OCI-LY3 (cell line): ENCODE measurements around the gene ADRA1B.

ENCODE experiments used
- H2AFZ ChIP-seq: fragments of 200-600, 300-600 bp; shearing (Covaris generic); 2 replicates; pipeline ENCODE4 v1.6.0; 2014; ENCODE audit warnings: antibody characterized with exemption, low read depth, low read length
- H3K27ac ChIP-seq: fragments of 200-600, 300-600 bp; sonication (generic); 2 replicates; pipeline ENCODE4 v1.5.1; 2014; ENCODE audit warnings: mild to moderate bottlenecking, low read length, moderate library complexity, mixed read lengths
- H3K27me3 ChIP-seq: fragments of 200-600, 300-600 bp; sonication (generic); 2 replicates; pipeline ENCODE4 v1.6.1; 2014; ENCODE audit warnings: low read depth, low read length, mixed read lengths
- H3K36me3 ChIP-seq: fragments of 200-600, 300-600 bp; sonication (generic); replicated peaks from 2 replicates; pipeline ENCODE3; 2014; ENCODE audit warnings: low read depth, low read length, mixed read lengths
- H3K4me1 ChIP-seq: fragments of 300-600, 200-600 bp; sonication (generic); 2 replicates; pipeline ENCODE4 v1.6.1; 2014; ENCODE audit warnings: low read length, mixed read lengths
- H3K4me2 ChIP-seq: fragments of 200-600, 300-600 bp; sonication (generic); 2 replicates; pipeline ENCODE4 v1.6.1; 2014; ENCODE audit warnings: low read length, mixed read lengths
- H3K4me3 ChIP-seq: fragments of 300-600, 200-600 bp; sonication (generic); 2 replicates; pipeline ENCODE4 v1.5.1; 2014; ENCODE audit warnings: antibody characterized with exemption, mild to moderate bottlenecking, low read length, moderate library complexity
- H3K79me2 ChIP-seq: fragments of 300-600, 200-600 bp; shearing (Covaris generic); 2 replicates; pipeline ENCODE4 v1.6.1; 2014; ENCODE audit warnings: mild to moderate bottlenecking, low read length, mixed read lengths
- H3K9ac ChIP-seq: fragments of 300-600, 200-600 bp; shearing (Covaris generic); 2 replicates; pipeline ENCODE4 v1.6.0; 2014; ENCODE audit warnings: mild to moderate bottlenecking, low read length, moderate library complexity
- H3K9me3 ChIP-seq: fragments of 200-600, 300-600 bp; shearing (Covaris generic); 2 replicates; pipeline ENCODE4 v1.6.1; 2014; ENCODE audit warnings: low read length, mixed read lengths; ENCODE audit not compliant: insufficient read depth
- H4K20me1 ChIP-seq: fragments of 200-600, 300-600 bp; sonication (generic); 2 replicates; pipeline ENCODE4 v1.6.1; 2016; ENCODE audit warnings: low read length, mixed read lengths; ENCODE audit not compliant: insufficient read depth
- CTCF ChIP-seq: fragments of 200-600, 300-600 bp; sonication (generic); IDR thresholded peaks from 2 replicates; pipeline ENCODE4 v1.5.1; 2014; ENCODE audit warnings: antibody characterized with exemption, low read length, low read depth
- EZH2phosphoT487 ChIP-seq: fragments of 200-600 bp; shearing (Covaris generic); IDR thresholded peaks from 2 replicates; pipeline ENCODE4 v1.6.1; 2018; ENCODE audit warnings: antibody characterized with exemption, mixed run types, low read depth

Gene ADRA1B

GRCh38 chr5:159945359-159945758 is 29.1 kb downstream of the ADRA1B start:
- Histone ChIP-seq H3K9ac (no peak overlapping the region), H2AFZ (no peak overlapping the region), H3K36me3 (no peaks in the 10 kb centered on the region), H3K9me3 (no peaks in the 10 kb centered on the region), H3K4me2 (no peak overlapping the region), H3K27me3 (no peaks in the 10 kb centered on the region), H3K79me2 (no peaks in the 10 kb centered on the region), H3K4me3 (no peak overlapping the region), H3K27ac (no peak overlapping the region), H4K20me1 (no peaks in the 10 kb centered on the region), H3K4me1 (no peaks in the 10 kb centered on the region)
- TF ChIP-seq CTCF (no peak), EZH2phosphoT487 (no peak)

GRCh38 chr5:159947708-159948358 is 31.6 kb downstream of the ADRA1B start:
- H4K20me1 ChIP-seq: no peaks in the 10 kb centered on the region
- no peak overlapping the region for H3K9ac ChIP-seq
- no peaks in the 10 kb centered on the region for H3K36me3 ChIP-seq
- no peak overlapping the region for H3K4me2 ChIP-seq
- TF ChIP-seq EZH2phosphoT487: no peak
- TF ChIP-seq CTCF: no peak
- H3K27me3 ChIP-seq: no peaks in the 10 kb centered on the region
- H3K4me1 ChIP-seq: no peaks in the 10 kb centered on the region
- H3K27ac ChIP-seq: no peak overlapping the region
- H3K4me3 ChIP-seq: no peak overlapping the region
- no peaks in the 10 kb centered on the region for H3K9me3 ChIP-seq
- no peak overlapping the region for H2AFZ ChIP-seq
- no peaks in the 10 kb centered on the region for H3K79me2 ChIP-seq

GRCh38 chr5:159951387-159951786 is 35.1 kb downstream of the ADRA1B start:
- H3K27ac ChIP-seq: no peak overlapping the region
- H3K4me2 ChIP-seq: no peak overlapping the region
- H3K36me3 ChIP-seq: no peaks in the 10 kb centered on the region
- H4K20me1 ChIP-seq: no peaks in the 10 kb centered on the region
- no peak overlapping the region for H2AFZ ChIP-seq
- no peak overlapping the region for H3K4me3 ChIP-seq
- H3K27me3 ChIP-seq: no peaks in the 10 kb centered on the region
- H3K79me2 ChIP-seq: no peaks in the 10 kb centered on the region
- no peak overlapping the region for H3K9ac ChIP-seq
- no peaks in the 10 kb centered on the region for H3K9me3 ChIP-seq
- H3K4me1 ChIP-seq: no peaks in the 10 kb centered on the region
- no peak for TF ChIP-seq CTCF

GRCh38 chr5:159951834-159952233 is 35.6 kb downstream of the ADRA1B start:
- H3K27me3 ChIP-seq: no peaks in the 10 kb centered on the region
- H3K4me2 ChIP-seq: no peak overlapping the region
- H3K9me3 ChIP-seq: no peaks in the 10 kb centered on the region
- no peaks in the 10 kb centered on the region for H3K79me2 ChIP-seq
- no peak overlapping the region for H3K9ac ChIP-seq
- H3K4me1 ChIP-seq: no peaks in the 10 kb centered on the region
- no peak overlapping the region for H2AFZ ChIP-seq
- no peak overlapping the region for H3K4me3 ChIP-seq
- TF ChIP-seq CTCF (no peak), EZH2phosphoT487 (no peak)
- H3K36me3 ChIP-seq: no peaks in the 10 kb centered on the region
- no peak overlapping the region for H3K27ac ChIP-seq
- H4K20me1 ChIP-seq: no peaks in the 10 kb centered on the region
